Thymus (tissue), 14 donors: ENCODE measurements around the gene WBP4. TPM values are rescaled to one million over a fixed set of nuclear protein-coding genes. Genes with fewer than 3 reads are reported as not detected.
A peak's percentile ranks its signal among the peaks of the same experiment; 100 is the strongest.

ENCODE experiments used
- DNase-seq, 9 donors: peaks; one replicate each; pipeline ENCODE4 v3.0.0-alpha.2; 2013; ENCODE audit warnings: low spot score in 9 of 9, low read depth in 6 of 9, missing footprints in 1 of 9
- H3K27ac ChIP-seq, 2 donors: one replicate each; pipeline ENCODE4 v1.5.1; 2013; ENCODE audit warnings: control low read depth in 1 of 2, low read depth in 1 of 2, low read length in 1 of 2, mild to moderate bottlenecking in 1 of 2, moderate library complexity in 1 of 2
- H3K27me3 ChIP-seq, 2 donors: one replicate each; pipeline ENCODE4 v1.5.1; 2013; ENCODE audit warnings: low read length in 1 of 2; ENCODE audit not compliant: control insufficient read depth in 2 of 2, insufficient read depth in 1 of 2
- H3K36me3 ChIP-seq, 2 donors: one replicate each; pipeline ENCODE4 v1.5.1; 2013; ENCODE audit warnings: low read length in 1 of 2, mild to moderate bottlenecking in 1 of 2, moderate library complexity in 1 of 2; ENCODE audit not compliant: control insufficient read depth in 2 of 2, insufficient read depth in 2 of 2
- H3K4me1 ChIP-seq, 2 donors: one replicate each; pipeline ENCODE4 v1.5.1; 2013; ENCODE audit warnings: low read length in 2 of 2; ENCODE audit not compliant: control insufficient read depth in 2 of 2, insufficient read depth in 2 of 2
- H3K4me3 ChIP-seq, 2 donors: one replicate each; pipeline ENCODE4 v1.5.1; 2013; ENCODE audit warnings: low read length in 2 of 2, control low read depth in 1 of 2, mild to moderate bottlenecking in 1 of 2
- H3K9me3 ChIP-seq, 2 donors: one replicate each; pipeline ENCODE4 v1.5.1; 2013; ENCODE audit warnings: low read length in 1 of 2, mild to moderate bottlenecking in 1 of 2; ENCODE audit not compliant: control insufficient read depth in 2 of 2, insufficient read depth in 1 of 2
- WGBS: extraction: QIAGEN DNeasy Blood & Tissue Kit; methylation state at CpG from one replicate; pipeline ENCODE4 v1.1.7; 2013; 5-methylcytosine and 5-hydroxymethylcytosine counted together
- long read RNA-seq, 10 donors: transcript quantifications; one replicate each; lab custom pipeline, GENCODE V29; 2026
- polyA plus RNA-seq: library from polyadenylated mRNA; stranded (reverse); fragments of 200-250 nt; gene quantifications from one replicate; pipeline ENCODE4 v1.2.3, GENCODE V29; 2013
- total RNA-seq: library from RNA; stranded (reverse); fragments of 120-200 nt; gene quantifications from one replicate; pipeline ENCODE4 v1.2.4, GENCODE V29; 2013
- donor health status: healthy.

WBP4 gene
- total RNA-seq: 15.2 TPM
- polyA plus RNA-seq: 16.6 TPM
- long read RNA-seq, donor 1: 0 reads
- long read RNA-seq, donor 2: 0 reads
- long read RNA-seq, donor 3, transcript WBP4-201 (10 exons, 2,623 nt): major isoform, 7 of 12 reads
- long read RNA-seq, donor 3, partial matches to known transcripts: 5 of 12 reads
- long read RNA-seq, donor 3, other reads (novel, unspliced or antisense): 0 of 12 reads
- long read RNA-seq, donor 4, partial matches to known transcripts: 41 of 44 reads
- long read RNA-seq, donor 4, other reads (novel, unspliced or antisense): 0 of 44 reads
- long read RNA-seq, donor 5, transcript WBP4-201 (10 exons, 2,623 nt): major isoform, 5 of 42 reads
- long read RNA-seq, donor 5, partial matches to known transcripts: 37 of 42 reads
- long read RNA-seq, donor 5, other reads (novel, unspliced or antisense): 0 of 42 reads
- long read RNA-seq, donor 6, transcript WBP4-201 (10 exons, 2,623 nt): major isoform, 5 of 5 reads
- long read RNA-seq, donor 6, partial matches to known transcripts: 0 of 5 reads
- long read RNA-seq, donor 6, other reads (novel, unspliced or antisense): 0 of 5 reads
- long read RNA-seq, donor 7, transcript WBP4-201 (10 exons, 2,623 nt): major isoform, 6 of 6 reads
- long read RNA-seq, donor 7, partial matches to known transcripts: 0 of 6 reads
- long read RNA-seq, donor 7, other reads (novel, unspliced or antisense): 0 of 6 reads
- long read RNA-seq, donor 8, partial matches to known transcripts: 0 of 1 reads
- long read RNA-seq, donor 8, other reads (novel, unspliced or antisense): 0 of 1 reads
- long read RNA-seq, donor 9, partial matches to known transcripts: 0 of 1 reads
- long read RNA-seq, donor 9, other reads (novel, unspliced or antisense): 0 of 1 reads
- long read RNA-seq, donor 10, partial matches to known transcripts: 0 of 1 reads
- long read RNA-seq, donor 10, other reads (novel, unspliced or antisense): 0 of 1 reads

GRCh38 chr13:41061075-41061913, at the start of gene WBP4:
TSS of gene WBP4 (plus strand) at chr13:41061509. CDS start at chr13:41061674, 165 bp downstream.
- H3K4me1 ChIP-seq: peaks cover 10 to 23% of the 10 kb centered on the region in 2 donors
- peaks cover 0 to 14% of the 10 kb centered on the region in 2 donors for H3K36me3 ChIP-seq
- peak within 1 kb of the TSS; percentile 96 to 97 for H3K27ac ChIP-seq
- peak within 1 kb of the TSS; percentile 92 to 93 for H3K4me3 ChIP-seq
- peak; percentile 83 to 96 (median 91) for DNase-seq
- H3K27me3 ChIP-seq: no peaks in the 10 kb centered on the region
- under 1% methylated on average over 71 of the region's 71 CpGs for WGBS
- peaks cover 0 to 1% of the 10 kb centered on the region in 2 donors for H3K9me3 ChIP-seq

- 67% methylated on average over 2 of the region's 2 CpGs for WGBS
- DNase-seq: no peak
- Histone ChIP-seq H3K36me3 (peaks cover 4 to 24% of the 10 kb centered on the region in 2 donors), H3K27me3 (no peaks in the 10 kb centered on the region), H3K4me3 (no peak overlapping the region), H3K4me1 (peaks cover 11 to 19% of the 10 kb centered on the region in 2 donors), H3K27ac (no peak overlapping the region), H3K9me3 (no peaks in the 10 kb centered on the region)
These were observed 48.8 kb upstream of the WBP4 start for GRCh38 chr13:41012536-41012935.

- 33% methylated on average over 2 of the region's 2 CpGs for WGBS
- no peak for DNase-seq
- Histone ChIP-seq H3K27ac (no peak overlapping the region), H3K36me3 (peaks cover 4 to 23% of the 10 kb centered on the region in 2 donors), H3K27me3 (no peaks in the 10 kb centered on the region), H3K9me3 (no peaks in the 10 kb centered on the region), H3K4me1 (peaks cover 10 to 14% of the 10 kb centered on the region in 2 donors), H3K4me3 (peak overlapping the region; percentile 60 to 65)
These were observed 47.5 kb upstream of the WBP4 start for GRCh38 chr13:41013835-41014234.

GRCh38 chr13:41015920-41016319, 45.4 kb upstream of the WBP4 start:
- peak overlapping the region; percentile 31 to 76 for H3K27ac ChIP-seq

GRCh38 chr13:41017159-41017558, 44.1 kb upstream of the WBP4 start:
- peaks cover 5 to 6% of the 10 kb centered on the region in 2 donors for H3K4me1 ChIP-seq
- H3K27ac ChIP-seq: peak overlapping the region; percentile 67 to 92
- H3K36me3 ChIP-seq: peaks cover 0 to 9% of the 10 kb centered on the region in 2 donors
- no peaks in the 10 kb centered on the region for H3K27me3 ChIP-seq
- no peaks in the 10 kb centered on the region for H3K9me3 ChIP-seq
- peak in 1 of 9 donors; percentile 76 for DNase-seq
- WGBS: 3% methylated on average over 2 of the region's 2 CpGs
- H3K4me3 ChIP-seq: peak overlapping the region; percentile 60 to 66

More at GRCh38 chr13:41015920-41016319, 45.4 kb upstream of the WBP4 start:
- peak in 1 of 9 donors; percentile 44 for DNase-seq
- Histone ChIP-seq H3K36me3 (peaks cover 4 to 19% of the 10 kb centered on the region in 2 donors), H3K27me3 (no peaks in the 10 kb centered on the region), H3K9me3 (no peaks in the 10 kb centered on the region), H3K4me1 (peaks cover 14 to 15% of the 10 kb centered on the region in 2 donors), H3K4me3 (peak overlapping the region; percentile 60 to 65)
- WGBS: 30% methylated on average over 6 of the region's 6 CpGs

- WGBS: 3% methylated on average over 3 of the region's 3 CpGs
- H3K27me3 ChIP-seq: no peaks in the 10 kb centered on the region
- H3K27ac ChIP-seq: peak overlapping the region; percentile 78 to 92
- H3K36me3 ChIP-seq: peaks cover 0 to 5% of the 10 kb centered on the region in 2 donors
- H3K9me3 ChIP-seq: no peaks in the 10 kb centered on the region
- peak in 1 of 9 donors; percentile 78 for DNase-seq
- H3K4me1 ChIP-seq: peaks cover 3 to 5% of the 10 kb centered on the region in 2 donors
- H3K4me3 ChIP-seq: peak overlapping the region; percentile 60 to 66
These were observed 43.3 kb upstream of the WBP4 start for GRCh38 chr13:41017817-41018601.

- no peaks in the 10 kb centered on the region for H3K9me3 ChIP-seq
- 4% methylated on average over 1 of the region's 1 CpG for WGBS
- peaks cover 0 to 2% of the 10 kb centered on the region in 2 donors for H3K36me3 ChIP-seq
- H3K4me1 ChIP-seq: peaks cover 3 to 5% of the 10 kb centered on the region in 2 donors
- no peaks in the 10 kb centered on the region for H3K27me3 ChIP-seq
- H3K27ac ChIP-seq: peak overlapping the region; percentile 84 to 92
- H3K4me3 ChIP-seq: peak overlapping the region; percentile 60 to 66
- DNase-seq: peak in 1 of 9 donors; percentile 38
These were observed 42.7 kb upstream of the WBP4 start for GRCh38 chr13:41018602-41018948.
